Measurements from ENCODE around the gene KCNIP1. TPM values are rescaled to one million over a fixed set of nuclear protein-coding genes. Genes with fewer than 3 reads are reported as not detected.

Gene KCNIP1
- total RNA-seq, 1 donor = not detected

DNA sequence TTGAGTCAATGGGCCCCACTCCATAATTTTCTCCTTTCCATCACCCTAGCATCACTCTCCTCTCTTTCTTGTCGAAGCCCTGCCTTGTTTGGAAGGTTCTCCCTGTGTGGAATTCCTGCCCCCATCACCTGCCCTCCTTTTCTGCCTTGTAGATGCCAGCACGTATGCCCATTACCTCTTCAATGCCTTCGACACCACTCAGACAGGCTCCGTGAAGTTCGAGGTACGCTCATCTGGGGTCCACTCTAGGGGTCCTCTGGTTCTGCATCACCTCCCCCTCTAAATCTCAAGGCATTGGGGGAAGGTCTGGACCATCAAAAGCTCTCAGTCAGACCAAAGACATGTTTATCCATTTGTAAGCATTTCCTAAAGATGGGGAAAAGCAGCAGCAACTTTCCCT, 217.9 kb downstream of the KCNIP1 start:
- TF ChIP-seq, protein P1, sequence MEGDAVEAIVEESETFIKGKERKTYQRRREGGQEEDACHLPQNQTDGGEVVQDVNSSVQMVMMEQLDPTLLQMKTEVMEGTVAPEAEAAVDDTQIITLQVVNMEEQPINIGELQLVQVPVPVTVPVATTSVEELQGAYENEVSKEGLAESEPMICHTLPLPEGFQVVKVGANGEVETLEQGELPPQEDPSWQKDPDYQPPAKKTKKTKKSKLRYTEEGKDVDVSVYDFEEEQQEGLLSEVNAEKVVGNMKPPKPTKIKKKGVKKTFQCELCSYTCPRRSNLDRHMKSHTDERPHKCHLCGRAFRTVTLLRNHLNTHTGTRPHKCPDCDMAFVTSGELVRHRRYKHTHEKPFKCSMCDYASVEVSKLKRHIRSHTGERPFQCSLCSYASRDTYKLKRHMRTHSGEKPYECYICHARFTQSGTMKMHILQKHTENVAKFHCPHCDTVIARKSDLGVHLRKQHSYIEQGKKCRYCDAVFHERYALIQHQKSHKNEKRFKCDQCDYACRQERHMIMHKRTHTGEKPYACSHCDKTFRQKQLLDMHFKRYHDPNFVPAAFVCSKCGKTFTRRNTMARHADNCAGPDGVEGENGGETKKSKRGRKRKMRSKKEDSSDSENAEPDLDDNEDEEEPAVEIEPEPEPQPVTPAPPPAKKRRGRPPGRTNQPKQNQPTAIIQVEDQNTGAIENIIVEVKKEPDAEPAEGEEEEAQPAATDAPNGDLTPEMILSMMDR (IDR thresholded peaks at IDR 0.05; ENCODE audit: extremely low read depth, low read depth, low read length) = no peak
- Histone ChIP-seq H4K20me1 (ENCODE audit: insufficient read depth, low read length) (no peaks in the 10 kb centered on the region), H3K4me3 (ENCODE audit: insufficient read depth, low read length) (no peak overlapping the region), H3K36me3 (ENCODE audit: insufficient read depth, low read length) (no peaks in the 10 kb centered on the region), H3K27ac (ENCODE audit: low read depth, low read length) (no peak overlapping the region), H3K4me2 (ENCODE audit: insufficient read depth, low read length) (no peak overlapping the region), H3K27me3 (ENCODE audit: insufficient read depth, low read length) (peaks cover 3% of the 10 kb centered on the region), H3K79me2 (ENCODE audit: insufficient read depth, low read length) (no peaks in the 10 kb centered on the region), H3K9me3 (ENCODE audit: low read depth, low read length) (no peaks in the 10 kb centered on the region), H3K4me1 (ENCODE audit: insufficient read depth, low read length) (no peaks in the 10 kb centered on the region), H2AFZ (ENCODE audit: low read length) (no peak overlapping the region)
- no peak for DNase-seq (ENCODE audit: insufficient read length, low spot score, missing footprints)

- no peaks in the 10 kb centered on the region for H3K36me3 ChIP-seq (ENCODE audit: insufficient read depth, low read length)
- no peaks in the 10 kb centered on the region for H3K9me3 ChIP-seq (ENCODE audit: low read depth, low read length)
- H3K4me3 ChIP-seq (ENCODE audit: insufficient read depth, low read length) = no peak overlapping the region
- no peak overlapping the region for H2AFZ ChIP-seq (ENCODE audit: low read length)
- H3K27me3 ChIP-seq (ENCODE audit: insufficient read depth, low read length) = peaks cover 3% of the 10 kb centered on the region
- TF ChIP-seq, protein P1 (IDR thresholded peaks at IDR 0.05; ENCODE audit: extremely low read depth, low read depth, low read length) = no peak
- no peaks in the 10 kb centered on the region for H4K20me1 ChIP-seq (ENCODE audit: insufficient read depth, low read length)
- H3K27ac ChIP-seq (ENCODE audit: low read depth, low read length) = no peak overlapping the region
- no peaks in the 10 kb centered on the region for H3K79me2 ChIP-seq (ENCODE audit: insufficient read depth, low read length)
- H3K4me1 ChIP-seq (ENCODE audit: insufficient read depth, low read length) = no peaks in the 10 kb centered on the region
- H3K4me2 ChIP-seq (ENCODE audit: insufficient read depth, low read length) = no peak overlapping the region
- no peak for DNase-seq (ENCODE audit: insufficient read length, low spot score, missing footprints)
Observed at GRCh38 chr5:170722316-170722715, 218.5 kb downstream of the KCNIP1 start.

DNA sequence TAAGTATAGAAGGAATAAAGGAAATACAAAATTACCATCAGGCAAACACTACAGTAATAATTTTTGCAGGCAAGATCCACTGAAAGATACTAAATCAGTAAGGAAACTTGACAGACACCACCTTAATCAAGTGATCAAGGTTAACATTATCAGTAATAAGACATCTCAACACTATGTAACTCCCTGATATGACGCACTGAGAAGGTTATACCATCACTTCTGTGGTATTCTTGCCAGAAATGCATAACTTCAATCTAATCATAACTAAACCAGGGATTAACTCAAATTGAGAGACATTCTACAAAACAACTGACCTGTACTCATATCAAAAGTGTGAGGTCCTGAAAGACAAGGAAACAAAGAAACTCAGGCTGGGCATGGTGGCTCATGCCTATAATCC, 227.2 kb downstream of the KCNIP1 start:
- H3K9me3 ChIP-seq (ENCODE audit: low read depth, low read length) = no peaks in the 10 kb centered on the region
- no peak overlapping the region for H3K27ac ChIP-seq (ENCODE audit: low read depth, low read length)
- H3K27me3 ChIP-seq (ENCODE audit: insufficient read depth, low read length) = no peaks in the 10 kb centered on the region
- H2AFZ ChIP-seq (ENCODE audit: low read length) = no peak overlapping the region
- H3K79me2 ChIP-seq (ENCODE audit: insufficient read depth, low read length) = no peaks in the 10 kb centered on the region
- no peaks in the 10 kb centered on the region for H3K36me3 ChIP-seq (ENCODE audit: insufficient read depth, low read length)
- H4K20me1 ChIP-seq (ENCODE audit: insufficient read depth, low read length) = no peaks in the 10 kb centered on the region
- TF ChIP-seq, protein P1 (IDR thresholded peaks at IDR 0.05; ENCODE audit: extremely low read depth, low read depth, low read length) = no peak
- no peak for DNase-seq (ENCODE audit: insufficient read length, low spot score, missing footprints)
- H3K4me1 ChIP-seq (ENCODE audit: insufficient read depth, low read length) = no peaks in the 10 kb centered on the region
- no peak overlapping the region for H3K4me3 ChIP-seq (ENCODE audit: insufficient read depth, low read length)
- H3K4me2 ChIP-seq (ENCODE audit: insufficient read depth, low read length) = no peak overlapping the region

- H4K20me1 ChIP-seq (ENCODE audit: insufficient read depth, low read length) = no peaks in the 10 kb centered on the region
- H3K9me3 ChIP-seq (ENCODE audit: low read depth, low read length) = no peaks in the 10 kb centered on the region
- no peak overlapping the region for H2AFZ ChIP-seq (ENCODE audit: low read length)
- no peak overlapping the region for H3K27ac ChIP-seq (ENCODE audit: low read depth, low read length)
- no peaks in the 10 kb centered on the region for H3K36me3 ChIP-seq (ENCODE audit: insufficient read depth, low read length)
- TF ChIP-seq, protein P1 (IDR thresholded peaks at IDR 0.05; ENCODE audit: extremely low read depth, low read depth, low read length) = no peak
- H3K4me3 ChIP-seq (ENCODE audit: insufficient read depth, low read length) = no peak overlapping the region
- H3K4me2 ChIP-seq (ENCODE audit: insufficient read depth, low read length) = no peak overlapping the region
- no peaks in the 10 kb centered on the region for H3K27me3 ChIP-seq (ENCODE audit: insufficient read depth, low read length)
- H3K4me1 ChIP-seq (ENCODE audit: insufficient read depth, low read length) = no peaks in the 10 kb centered on the region
- no peaks in the 10 kb centered on the region for H3K79me2 ChIP-seq (ENCODE audit: insufficient read depth, low read length)
- DNase-seq (ENCODE audit: insufficient read length, low spot score, missing footprints) = no peak
Observed at GRCh38 chr5:170732685-170733084, 228.9 kb downstream of the KCNIP1 start.

Measured in osteoblast (primary cell).